ENCODE data around the gene PRDM11.

PRDM11 gene

DNA sequence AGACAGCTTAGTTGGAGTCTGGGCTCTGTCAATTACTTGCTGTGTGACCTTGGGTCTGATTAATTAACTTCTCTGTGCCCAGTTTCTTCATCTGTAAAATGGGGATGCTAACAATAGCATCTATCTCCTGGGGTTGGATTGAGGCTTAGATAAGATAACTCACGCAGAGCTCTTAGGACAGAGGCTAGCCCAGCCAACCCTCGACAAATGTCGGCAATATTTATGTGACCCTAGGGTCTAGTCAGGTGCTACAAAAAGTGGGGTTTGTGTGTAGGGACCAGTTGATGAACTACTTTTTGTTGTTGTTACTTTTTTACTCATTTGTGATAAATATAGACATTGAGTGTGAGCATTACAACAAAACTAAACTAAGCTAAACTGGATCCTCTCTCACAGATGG, 117.3 kb downstream of the PRDM11 start:
- no peak for DNase-seq (ENCODE audit: low read depth)

DNA sequence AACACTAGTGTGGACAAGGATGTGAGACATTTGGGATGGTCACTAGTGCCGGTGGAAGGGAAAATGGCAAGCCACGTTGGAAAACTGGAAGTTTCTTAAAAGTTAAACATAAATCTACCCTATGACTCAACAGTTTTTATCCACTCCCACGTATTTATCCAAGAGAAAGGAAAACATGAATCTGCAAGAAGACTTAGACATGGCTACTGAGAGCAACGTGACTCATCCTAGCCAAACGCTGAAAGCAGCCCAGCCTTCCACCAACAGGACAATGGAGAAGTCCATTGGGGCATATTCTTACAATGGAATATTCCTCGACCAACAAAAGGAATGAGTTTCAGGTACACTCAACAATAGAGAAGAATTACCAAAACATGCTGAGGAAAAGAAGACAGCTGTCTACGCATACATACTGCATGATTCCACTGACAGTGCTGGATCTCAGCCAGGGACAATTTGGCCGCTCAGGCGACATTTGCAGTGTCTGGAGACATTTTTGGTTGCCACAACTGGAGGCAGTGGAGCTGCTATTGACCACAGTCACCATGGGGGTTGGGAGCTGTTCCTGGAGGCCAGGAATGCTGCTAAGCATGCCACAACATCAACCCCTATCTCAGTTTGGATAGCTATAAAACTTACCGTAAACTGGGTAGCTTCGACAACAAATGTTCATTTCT, 118.5 kb downstream of the PRDM11 start:
- no peak for DNase-seq (ENCODE audit: low read depth)

DNA sequence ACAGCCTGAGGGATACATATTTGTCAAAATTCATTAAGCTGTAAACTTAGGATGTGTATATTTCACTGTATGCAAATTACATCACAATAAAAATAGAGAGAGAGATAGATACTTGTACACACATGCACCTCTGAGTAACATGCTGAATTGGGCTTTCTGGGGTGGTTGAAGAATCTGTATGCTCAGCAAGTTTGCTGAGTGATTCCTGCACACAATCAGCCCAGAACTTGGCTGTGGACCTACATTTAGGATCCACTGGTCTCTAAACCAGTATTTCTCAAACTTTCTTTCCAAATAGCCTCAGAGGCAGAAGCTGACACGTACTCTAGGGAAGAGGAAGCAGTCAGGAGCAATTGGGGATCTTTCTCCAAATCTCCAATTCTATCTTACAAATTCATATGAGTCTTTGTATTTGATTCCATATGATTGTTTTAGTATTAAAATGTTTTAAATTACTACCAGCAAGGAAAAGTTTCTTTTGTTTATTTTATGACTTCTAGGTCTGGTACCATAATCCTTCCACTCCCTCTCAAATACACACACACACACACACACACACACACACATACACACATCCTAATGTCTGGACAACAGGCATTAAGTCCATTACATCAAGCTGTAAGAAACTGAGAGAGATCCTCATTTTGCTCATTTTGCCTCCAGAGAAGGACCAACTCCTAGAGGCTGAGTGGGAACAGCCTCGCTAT, 119.7 kb downstream of the PRDM11 start:
- DNase-seq (ENCODE audit: low read depth) = no peak

DNA sequence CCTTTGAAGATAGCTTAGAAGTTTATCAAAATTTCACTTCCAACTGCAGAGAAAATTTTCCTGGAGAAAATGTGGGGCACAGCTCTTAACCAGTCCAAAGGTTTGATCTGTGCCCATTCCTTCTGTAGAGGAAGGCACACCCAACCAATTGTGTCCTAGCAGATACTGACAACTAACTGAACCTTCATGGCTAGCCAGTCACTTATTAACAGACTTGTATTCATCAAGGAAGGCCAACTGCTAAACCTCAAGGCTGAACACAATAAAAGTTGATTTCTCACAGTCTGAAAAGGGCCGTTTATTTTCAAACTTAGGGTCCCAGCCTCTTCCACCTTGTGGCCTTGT, 120.2 kb downstream of the PRDM11 start:
- DNase-seq (ENCODE audit: low read depth) = no peak

DNA sequence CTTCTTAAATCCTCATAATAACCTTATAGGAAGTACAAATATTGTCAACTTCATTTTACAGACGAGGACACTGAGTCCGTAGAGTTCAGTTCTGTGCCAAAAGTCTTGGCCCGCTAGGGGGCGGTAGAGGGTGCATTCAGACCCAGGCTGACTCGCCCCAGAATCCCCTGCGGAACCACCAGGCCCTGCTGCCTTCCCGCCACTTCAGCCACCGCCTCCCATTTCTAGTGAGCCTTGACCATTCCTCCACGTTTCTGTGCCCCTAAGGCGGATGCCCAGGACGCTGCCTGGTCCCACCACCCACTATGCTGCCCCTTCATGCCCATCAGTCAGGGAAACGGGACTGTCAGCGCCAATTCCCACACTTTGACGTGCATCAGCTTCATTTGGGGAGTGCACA, 120.6 kb downstream of the PRDM11 start:
- no peak for DNase-seq (ENCODE audit: low read depth)

DNA sequence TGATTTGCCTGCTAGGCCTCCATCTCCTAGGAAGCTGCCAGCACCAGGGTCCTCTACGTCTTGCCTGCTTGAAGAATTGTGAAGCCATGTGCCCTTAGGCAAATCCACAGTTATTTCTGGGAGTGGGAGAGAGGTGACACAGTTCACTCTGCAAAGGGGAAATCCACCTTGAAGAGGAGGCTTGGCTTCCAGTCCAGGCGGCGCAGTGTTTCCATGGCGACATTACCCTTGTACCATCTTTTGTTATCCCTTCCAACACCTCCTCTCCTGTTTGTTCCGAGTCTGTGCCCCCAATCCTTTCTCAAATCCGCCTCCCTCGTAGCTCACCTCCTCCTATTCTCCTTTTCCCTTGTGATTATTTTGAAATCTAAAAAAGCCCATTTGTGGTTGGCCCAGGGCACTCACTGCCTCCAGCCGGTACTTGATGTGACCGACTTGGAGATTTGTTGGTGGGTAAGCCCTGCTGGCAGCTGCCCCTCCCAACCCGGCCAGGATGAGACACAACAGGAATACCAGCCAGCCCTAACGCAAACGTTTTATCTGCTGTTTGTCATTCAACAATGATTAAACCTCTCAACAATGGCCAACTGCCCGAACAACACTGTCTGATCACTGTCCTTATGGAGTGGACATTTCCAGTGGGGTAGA, 121.3 kb downstream of the PRDM11 start:
- DNase-seq (ENCODE audit: low read depth) = no peak

DNA sequence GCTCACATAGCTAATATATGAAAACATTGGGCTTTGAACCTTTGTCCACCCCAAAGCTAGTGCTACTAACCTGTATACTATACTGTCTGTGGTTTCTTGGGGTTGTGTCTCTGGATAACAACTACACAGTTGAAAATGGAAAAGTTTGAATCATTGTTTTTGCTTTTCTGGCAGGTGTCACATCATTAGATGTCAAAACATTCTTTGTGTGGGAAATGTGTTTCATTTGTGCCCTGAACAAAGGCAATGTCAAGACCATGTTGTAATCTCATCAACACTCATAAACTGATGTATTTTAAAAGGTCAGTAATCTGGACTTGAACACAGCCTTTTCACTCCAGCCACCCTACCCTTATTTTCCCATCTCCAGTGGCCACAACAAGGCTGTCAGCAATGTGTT, 123.2 kb downstream of the PRDM11 start:
- DNase-seq (ENCODE audit: low read depth) = no peak

DNA sequence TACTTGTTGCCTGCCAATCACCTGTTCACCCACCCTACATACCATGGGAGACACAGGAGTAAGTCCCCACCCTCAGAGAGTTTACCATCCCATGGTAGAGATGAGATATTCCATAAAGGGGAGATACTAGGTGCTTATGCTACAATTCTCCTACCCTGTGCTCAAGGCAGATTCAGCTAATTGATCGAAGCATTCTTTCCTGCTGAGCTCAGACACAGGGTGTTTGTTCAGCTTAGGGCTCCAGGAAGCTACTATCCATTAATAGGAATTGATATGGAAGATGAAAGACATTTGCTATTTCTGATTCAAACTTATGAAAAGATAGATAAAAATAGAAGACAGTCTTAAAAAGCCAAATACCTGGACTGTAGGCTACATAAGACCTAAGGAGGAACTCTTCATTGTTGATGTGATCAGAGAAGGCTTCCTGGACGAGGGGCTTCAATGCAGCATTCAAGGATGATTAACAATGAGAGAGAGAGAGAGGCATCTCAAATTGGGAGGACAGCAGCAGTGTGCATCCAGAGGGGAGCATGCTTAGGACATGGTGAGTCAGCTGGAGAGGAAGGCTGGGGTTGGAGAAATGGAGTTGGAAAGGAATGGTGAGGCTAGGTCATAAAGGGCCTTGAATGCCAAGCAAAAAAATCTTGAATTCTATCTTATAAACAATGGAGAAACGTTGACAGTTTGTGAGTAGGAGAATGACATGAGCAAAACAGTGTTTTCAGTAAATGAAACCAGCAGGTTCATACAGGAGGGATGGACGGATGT, 124.7 kb downstream of the PRDM11 start:
- DNase-seq (ENCODE audit: low read depth) = no peak

DNA sequence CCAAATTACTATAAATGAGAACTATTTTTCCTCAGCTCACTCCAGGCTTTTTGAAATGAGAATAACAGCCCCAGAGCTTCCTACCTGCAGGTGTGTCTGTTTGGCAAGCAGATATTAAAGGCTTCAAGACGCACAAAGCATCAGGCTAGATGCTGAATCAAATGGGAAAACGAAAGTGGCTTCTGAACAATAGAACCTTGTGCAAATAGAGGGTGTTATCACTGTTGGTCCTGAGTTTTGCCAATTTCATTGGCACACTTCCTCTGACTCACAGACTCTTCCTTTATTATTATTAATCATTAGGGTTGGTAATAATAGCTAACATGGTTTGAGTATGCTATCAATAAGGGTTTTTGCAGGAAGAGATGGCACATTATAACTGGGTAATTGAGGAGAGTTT, 126.3 kb downstream of the PRDM11 start:
- DNase-seq (ENCODE audit: low read depth) = no peak

DNA sequence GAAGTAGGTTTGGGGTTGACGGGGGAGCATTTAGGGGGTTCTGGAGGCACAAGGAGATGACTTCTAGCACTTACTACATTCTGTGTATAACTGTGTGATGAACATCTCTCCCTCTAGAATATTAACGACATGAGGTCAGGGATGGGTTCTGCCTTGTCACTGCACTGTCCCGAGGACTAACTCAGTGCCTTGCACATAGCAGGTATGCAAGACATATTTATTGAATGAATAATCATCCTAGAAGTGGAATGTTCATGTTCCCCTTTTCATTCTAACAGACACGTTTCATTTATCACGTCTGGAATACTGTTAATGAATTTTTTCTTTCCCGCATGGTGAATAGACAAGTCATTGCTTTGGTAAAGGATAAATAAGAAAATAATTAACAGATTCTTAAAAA, 127.1 kb downstream of the PRDM11 start:
- DNase-seq (ENCODE audit: low read depth) = no peak

DNA sequence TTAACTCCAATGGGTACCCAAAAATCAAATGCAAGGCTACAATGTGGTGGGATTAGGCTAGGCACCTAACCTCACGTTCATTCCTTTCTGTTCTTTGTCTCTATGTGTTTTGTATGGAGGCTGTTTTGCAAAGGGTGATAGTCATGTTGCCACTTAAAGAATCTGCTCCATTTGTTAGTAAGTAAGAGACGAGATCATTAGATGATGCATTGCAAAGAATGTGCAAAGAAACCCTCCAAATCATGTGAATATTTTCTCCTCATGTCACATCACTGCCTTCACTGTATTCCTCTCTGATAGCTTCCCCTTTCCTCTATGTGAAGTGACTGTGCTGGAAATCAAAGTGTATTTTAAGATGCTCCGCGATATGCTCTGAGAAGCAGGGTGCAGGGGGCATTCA, 127.8 kb downstream of the PRDM11 start:
- no peak for DNase-seq (ENCODE audit: low read depth)

DNA sequence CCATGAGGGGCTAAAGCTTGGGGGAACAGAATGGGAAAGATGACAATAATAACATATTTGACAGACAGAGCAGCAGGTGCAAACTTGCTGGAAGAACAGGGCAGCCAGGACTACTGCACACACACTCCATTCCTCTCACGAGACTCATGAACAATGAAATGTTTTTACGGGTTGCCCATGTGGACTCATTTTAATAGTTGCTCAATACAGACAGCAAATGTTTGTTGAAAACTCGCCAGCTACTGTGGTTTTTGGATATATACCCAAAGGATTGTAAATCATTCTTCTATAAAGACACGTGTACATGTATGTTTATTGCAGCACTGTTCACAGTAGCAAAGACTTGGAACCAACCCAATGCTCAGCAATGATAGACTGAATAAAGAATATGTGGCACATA, 129.4 kb downstream of the PRDM11 start:
- no peak for DNase-seq (ENCODE audit: low read depth)

DNA sequence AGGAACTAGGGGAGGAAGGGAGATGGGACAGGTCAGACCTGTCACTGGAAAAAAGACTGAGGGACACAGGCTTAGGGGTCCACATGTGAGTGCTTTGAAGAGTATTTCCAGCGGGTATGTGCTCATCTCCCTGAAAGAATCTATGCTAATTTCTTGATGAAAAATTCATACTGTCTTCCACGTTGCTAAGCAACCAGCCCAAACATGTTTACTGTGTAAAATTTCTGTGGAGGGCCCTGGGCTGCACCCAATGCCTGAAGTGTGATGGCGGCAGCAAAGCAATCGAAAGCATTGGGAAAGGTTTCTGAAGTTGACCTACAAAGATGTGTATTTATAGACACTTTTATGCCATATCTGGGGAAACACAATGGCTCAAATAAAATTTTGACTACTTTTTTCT, 132.3 kb downstream of the PRDM11 start:
- no peak for DNase-seq (ENCODE audit: low read depth)

DNA sequence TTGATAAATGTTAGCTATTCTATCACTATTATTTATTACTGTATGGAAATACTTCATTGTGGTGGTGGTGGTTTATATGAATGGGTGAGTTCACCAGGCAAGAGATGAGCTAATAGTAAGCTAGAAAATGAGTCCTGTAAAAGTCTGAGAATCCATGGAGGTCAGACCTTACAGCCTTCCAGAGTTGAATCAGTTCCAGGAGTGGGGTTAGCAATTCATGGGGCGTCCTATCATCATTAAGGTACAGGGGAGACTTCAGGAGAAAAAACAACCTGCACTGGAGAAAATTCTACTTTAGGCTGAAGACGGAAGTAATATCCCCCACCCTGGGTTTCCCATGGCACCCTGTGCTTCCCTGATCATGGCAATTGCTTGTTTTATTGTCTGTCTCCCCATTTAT, 133.2 kb downstream of the PRDM11 start:
- no peak for DNase-seq (ENCODE audit: low read depth)

DNA sequence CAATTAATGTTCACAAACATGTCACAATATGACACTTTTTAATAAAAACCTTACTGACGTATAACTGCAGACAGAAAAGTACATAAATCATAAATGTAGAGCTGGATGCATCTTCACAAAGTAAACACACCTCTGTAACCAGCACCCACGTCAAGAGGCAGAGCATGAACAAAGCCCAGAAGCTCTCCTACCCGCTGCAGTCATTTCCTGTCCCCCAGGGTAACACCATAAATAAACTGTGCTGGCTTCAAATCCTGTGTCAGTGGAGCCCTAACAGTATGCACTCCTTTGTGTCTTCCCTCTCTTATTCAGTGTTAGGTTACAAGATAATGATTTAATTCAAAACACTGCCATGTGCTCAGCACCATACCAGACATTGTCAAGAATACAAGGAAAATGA, 134.0 kb downstream of the PRDM11 start:
- DNase-seq (ENCODE audit: low read depth) = no peak

DNA sequence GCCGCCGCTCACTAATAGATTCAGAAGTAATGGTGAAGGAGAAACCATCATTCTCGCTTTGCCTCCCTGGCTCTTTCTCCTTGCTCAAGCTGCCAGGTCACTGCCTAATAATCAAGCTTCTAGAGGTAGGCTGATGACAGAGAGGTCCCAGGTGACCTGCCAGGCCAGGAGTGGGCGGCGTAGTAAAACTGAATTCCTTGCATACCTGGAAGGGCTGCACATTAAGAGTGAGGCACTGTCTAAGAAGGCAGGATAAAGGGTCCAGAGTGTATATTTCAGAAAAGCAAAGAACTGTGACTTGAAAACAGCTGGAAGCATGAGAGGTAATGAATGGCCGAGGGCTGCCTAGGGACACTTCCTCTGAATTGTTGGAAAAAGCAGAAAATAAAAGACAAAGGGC, 135.6 kb downstream of the PRDM11 start:
- no peak for DNase-seq (ENCODE audit: low read depth)
